ENCODE data around the gene TMEM258. TPM values are rescaled to one million over a fixed set of nuclear protein-coding genes. Genes with fewer than 3 reads are reported as not detected.

TMEM258 gene
- total RNA-seq, 1 experiment from 2014 or later = 142 TPM

DNA sequence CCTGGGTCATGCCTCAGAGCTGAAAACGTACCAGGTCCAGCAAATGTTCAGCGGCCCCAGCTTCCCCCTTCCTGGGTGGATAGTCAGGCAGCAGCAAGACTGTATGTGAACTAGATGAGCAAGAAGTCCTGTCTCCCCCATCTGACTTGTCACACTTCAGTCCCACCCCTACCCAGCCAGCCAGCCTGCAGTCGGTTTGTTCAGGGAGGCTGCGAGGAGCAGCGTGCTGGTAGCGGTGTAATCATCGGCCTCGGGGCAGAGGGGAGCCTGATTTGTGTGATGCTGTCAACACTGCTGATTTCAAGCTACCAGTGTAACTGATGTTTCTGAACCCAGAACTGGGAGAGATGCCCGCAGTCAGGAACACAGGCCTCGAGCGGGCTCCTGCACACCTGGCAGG, 9.6 kb downstream of the TMEM258 start:
- DNase-seq (ENCODE audit: low read depth, low spot score) = no peak
- in situ Hi-C loops (cut with HindIII; ENCODE audit: low pct_unique_long_range_greater_than_20kb, low sequenced_read_pairs) = no loop called here

DNA sequence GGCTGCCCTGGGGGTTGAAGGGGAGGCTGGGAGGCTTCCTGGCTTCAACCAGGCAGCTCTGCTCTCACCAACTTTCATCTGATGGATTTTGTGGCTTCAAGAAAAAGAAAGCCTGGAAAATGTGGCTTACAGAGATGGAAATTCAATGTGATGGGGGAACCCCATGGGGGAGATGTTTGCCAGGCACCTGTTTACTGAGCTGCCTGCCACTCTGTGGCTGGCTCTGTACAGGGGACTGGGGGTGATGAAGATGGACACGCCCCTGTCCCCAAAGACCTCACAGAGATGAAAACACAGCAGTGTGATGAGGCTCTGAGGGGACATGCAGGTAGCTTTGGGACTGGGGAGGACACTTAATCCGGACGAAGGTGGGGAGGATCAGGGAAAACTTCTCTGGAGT, 10.1 kb downstream of the TMEM258 start:
- in situ Hi-C loops (cut with HindIII; ENCODE audit: low pct_unique_long_range_greater_than_20kb, low sequenced_read_pairs) = no loop called here
- DNase-seq (ENCODE audit: low read depth, low spot score) = no peak

- DNase-seq (ENCODE audit: low read depth, low spot score) = no peak
- in situ Hi-C loops (cut with HindIII; ENCODE audit: low pct_unique_long_range_greater_than_20kb, low sequenced_read_pairs) = no loop called here
Measured at GRCh38 chr11:61781585-61781984, 10.8 kb downstream of the TMEM258 start.

DNA sequence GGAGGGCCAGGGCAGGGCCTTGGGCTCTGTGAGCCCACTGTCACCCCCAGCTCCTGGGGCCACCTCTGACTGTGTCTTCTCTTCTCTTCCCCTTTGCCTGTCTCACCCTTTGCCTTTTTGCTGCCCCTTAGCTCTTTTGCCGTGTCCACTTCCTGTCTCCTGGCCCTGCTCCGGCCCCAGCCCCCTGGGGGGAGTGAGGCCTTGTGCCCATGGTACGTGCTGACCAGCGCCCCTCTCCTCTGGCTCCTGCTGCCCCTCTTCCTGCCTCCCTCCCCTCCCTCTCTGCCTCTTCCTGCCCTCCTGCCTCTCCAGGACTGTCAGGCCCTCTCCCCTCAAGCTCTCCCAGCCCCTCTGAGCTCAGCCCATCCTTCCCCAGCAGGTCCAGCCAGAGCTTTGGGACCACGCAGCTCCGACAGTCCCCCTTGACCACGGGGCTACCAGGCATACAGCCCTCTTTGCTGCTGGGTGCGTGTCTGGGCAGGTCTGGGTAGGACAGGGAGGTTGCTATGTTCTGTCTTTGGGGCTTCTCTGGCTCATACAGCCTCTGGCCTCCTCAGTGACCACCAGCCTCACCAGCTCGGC, 11.7 kb downstream of the TMEM258 start:
- DNase-seq (ENCODE audit: low read depth, low spot score) = no peak
- in situ Hi-C loops (cut with HindIII; ENCODE audit: low pct_unique_long_range_greater_than_20kb, low sequenced_read_pairs) = no loop called here

GRCh38 chr11:61779666-61780525, 12.5 kb downstream of the TMEM258 start:
- in situ Hi-C loops (cut with HindIII; ENCODE audit: low pct_unique_long_range_greater_than_20kb, low sequenced_read_pairs) = no loop called here
- DNase-seq (ENCODE audit: low read depth, low spot score) = no peak

- DNase-seq (ENCODE audit: low read depth, low spot score) = no peak
- in situ Hi-C loops (cut with HindIII; ENCODE audit: low pct_unique_long_range_greater_than_20kb, low sequenced_read_pairs) = no loop called here
Measured at GRCh38 chr11:61778920-61779650, 13.3 kb downstream of the TMEM258 start.

DNA sequence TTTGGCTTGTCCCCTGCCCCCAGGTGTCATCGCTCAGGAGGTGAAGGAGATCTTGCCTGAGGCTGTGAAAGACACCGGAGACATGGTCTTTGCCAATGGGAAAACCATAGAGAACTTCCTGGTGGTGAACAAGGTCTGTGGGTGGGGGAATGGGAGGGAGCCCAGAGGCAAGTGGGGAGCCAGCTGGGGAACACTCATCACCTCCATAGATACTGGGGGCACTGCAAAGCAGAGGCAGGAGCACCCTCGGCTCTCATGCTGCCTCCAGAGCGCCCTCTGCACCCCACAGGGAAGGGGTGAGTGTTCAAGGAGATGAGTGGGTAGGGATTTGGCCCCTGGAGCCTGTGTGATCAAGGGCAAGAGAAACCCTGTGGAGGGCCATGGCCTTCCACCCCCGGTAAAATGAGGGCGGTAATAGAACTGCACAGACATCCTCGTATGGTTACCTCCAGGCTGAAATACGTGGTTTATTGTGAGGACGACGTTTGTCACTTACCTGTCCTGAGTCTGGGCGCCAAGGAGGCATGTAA, 14.0 kb downstream of the TMEM258 start:
- in situ Hi-C loops (cut with HindIII; ENCODE audit: low pct_unique_long_range_greater_than_20kb, low sequenced_read_pairs) = no loop called here
- DNase-seq (ENCODE audit: low read depth, low spot score) = no peak

DNA sequence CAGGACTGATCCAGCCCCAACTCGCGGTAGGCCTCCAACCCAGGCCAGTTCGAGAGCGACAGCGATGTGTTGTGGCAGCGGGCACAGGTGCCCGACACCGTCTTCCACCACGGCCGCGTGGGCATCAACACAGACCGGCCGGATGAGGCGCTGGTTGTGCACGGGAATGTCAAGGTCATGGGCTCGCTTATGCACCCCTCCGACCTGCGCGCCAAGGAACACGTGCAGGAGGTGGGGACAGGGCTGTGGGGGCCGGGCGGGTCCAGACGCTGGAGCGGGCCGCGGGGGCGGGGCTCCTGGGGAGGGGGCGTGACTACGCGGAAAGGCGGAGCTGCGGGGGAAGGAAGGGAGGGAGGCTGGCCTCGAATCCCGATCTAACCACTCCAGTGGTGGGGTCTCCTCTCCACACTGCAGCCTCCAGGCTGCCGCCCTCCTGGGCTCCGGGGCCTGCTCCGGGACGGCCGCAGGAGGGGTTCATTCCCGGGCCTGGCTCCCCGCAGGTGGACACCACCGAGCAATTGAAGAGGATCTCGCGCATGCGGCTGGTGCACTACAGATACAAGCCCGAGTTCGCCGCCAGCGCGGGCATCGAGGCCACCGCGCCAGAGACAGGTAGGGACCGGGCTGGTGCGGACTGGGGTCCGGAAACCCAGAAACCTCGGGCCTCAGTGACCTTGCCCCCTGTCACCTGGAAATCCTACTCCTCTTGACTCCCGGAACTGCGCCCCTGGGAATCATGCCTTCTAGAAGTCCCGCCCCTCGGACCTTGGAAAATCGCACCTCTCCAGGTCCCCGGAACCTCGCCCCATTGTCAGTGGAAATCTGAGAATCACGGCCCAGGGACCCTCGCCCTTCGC, 14.9 kb downstream of the TMEM258 start:
- no peak for DNase-seq (ENCODE audit: low read depth, low spot score)
- in situ Hi-C loops (cut with HindIII; ENCODE audit: low pct_unique_long_range_greater_than_20kb, low sequenced_read_pairs) = no loop called here

DNA sequence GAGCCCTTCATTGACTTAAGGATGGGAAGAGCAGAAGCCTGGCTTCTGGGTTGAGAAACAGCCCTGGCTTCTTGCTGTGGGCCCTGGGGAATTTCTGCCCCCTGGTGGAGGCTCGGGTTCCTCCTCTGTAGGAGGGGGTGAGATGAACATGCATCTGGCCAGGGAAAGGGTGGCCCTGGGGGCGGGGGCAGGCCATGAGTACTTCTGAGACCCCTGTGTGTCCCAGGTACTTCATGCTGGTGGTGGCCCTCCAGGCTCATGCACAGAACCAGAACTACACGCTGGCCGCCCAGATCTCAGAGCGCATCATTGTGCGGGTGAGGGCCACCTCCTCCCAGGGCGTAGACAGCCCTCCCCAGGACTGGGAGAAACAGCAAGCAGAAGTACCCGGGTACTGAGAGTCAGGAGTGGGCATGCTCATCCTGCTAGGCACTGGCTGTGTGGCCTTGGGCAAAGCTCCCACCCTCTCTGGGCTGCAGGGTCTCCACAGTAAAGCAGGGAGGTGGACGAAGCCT, 15.8 kb downstream of the TMEM258 start:
- DNase-seq (ENCODE audit: low read depth, low spot score) = peak; percentile 70
- in situ Hi-C loops (cut with HindIII; ENCODE audit: low pct_unique_long_range_greater_than_20kb, low sequenced_read_pairs) = no loop called here

DNA sequence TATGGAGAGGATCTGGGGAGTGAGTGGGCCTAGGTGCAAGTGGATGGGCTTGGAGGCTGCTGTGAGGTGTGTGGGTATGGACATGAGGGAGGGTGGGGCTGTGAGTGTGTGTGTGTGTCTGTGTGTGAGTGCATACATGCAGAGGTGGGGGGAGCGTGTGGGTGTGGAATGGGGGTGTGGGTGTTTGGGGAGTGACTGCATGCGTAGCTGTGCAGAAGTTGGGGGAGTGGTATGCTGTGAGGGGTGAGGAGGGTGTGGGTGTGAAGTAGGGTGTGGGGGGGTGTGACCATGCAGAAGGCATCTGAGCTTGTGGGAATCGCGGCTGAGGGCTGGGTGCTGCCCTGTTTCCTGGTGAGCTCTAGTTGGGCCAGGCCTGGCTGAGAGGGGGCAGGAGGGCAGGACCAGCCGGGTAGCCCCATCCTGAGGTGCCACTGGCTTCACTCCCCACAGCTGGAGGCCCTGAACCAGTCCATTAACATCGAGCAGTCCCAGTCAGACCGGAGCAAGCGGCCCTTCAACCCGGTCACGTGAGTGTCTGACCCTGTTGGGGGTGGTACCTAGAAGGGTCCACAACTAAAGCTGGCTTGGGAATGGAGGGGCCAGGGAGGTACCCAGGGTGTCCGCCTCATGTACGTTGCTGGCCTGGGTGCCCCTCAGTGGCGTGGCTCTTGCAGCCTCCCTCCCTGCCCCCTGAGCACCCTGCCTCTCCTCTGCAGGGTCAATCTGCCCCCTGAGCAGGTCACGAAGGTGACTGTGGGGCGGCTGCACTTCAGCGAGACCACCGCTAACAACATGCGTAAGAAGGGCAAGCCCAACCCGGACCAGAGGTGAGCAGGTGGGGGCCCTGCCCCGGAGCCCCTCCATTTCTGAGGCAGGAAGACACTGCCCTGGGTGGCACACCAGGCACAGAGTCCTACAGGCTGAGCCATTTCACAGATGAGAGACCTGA, 16.5 kb downstream of the TMEM258 start:
- no peak for DNase-seq (ENCODE audit: low read depth, low spot score)
- in situ Hi-C loops (cut with HindIII; ENCODE audit: low pct_unique_long_range_greater_than_20kb, low sequenced_read_pairs) = no loop called here

GRCh38 chr11:61775106-61775505, 17.3 kb downstream of the TMEM258 start:
- in situ Hi-C loops (cut with HindIII; ENCODE audit: low pct_unique_long_range_greater_than_20kb, low sequenced_read_pairs) = no loop called here
- no peak for DNase-seq (ENCODE audit: low read depth, low spot score)

DNA sequence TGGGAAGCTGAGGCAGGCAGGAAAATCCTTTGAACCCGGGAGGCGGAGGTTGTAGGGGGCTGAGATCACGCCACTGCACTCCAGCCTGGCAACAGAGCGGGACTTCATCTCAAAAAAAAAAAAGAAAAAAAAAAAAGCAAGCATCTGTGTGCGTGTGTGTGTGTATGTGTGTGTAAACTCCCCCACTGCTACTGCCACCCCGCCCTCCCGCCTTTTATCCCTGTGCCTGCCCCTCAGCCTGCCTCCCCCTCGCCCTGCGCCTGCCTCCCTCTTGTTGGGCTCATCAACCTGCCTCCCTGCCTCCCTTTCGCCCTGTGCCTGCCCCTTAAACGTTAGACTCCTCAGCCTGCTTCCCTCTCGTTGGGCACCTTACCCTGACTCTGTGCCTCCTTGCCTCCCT, 18.0 kb downstream of the TMEM258 start:
- in situ Hi-C loops (cut with HindIII; ENCODE audit: low pct_unique_long_range_greater_than_20kb, low sequenced_read_pairs) = no loop called here
- DNase-seq (ENCODE audit: low read depth, low spot score) = no peak

GRCh38 chr11:61773809-61774208, 18.6 kb downstream of the TMEM258 start:
- in situ Hi-C loops (cut with HindIII; ENCODE audit: low pct_unique_long_range_greater_than_20kb, low sequenced_read_pairs) = no loop called here

DNA sequence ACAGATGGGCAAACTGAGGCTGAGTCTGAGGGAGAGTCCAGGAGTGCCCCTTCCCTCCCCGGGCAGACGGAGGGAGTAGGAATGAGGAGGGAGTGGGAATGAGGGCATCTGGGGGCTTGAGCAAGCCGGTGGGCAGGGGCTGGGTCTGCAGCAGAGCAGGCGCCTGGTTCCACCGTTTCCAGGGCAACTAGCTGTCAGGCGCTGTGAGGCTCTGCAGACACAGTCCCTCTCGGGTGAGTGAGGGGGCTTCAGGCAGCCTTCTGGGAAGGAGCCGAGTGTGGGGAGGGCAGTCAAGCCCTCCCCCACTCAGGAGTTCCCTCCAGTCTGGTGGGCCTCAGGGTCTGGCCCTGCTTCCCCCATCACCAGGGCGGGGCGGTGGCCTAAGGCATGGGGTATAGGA, 19.0 kb downstream of the TMEM258 start:
- in situ Hi-C loops (cut with HindIII; ENCODE audit: low pct_unique_long_range_greater_than_20kb, low sequenced_read_pairs) = no loop called here

More at GRCh38 chr11:61773809-61774208, 18.6 kb downstream of the TMEM258 start:
- no peak for DNase-seq (ENCODE audit: low read depth, low spot score)

DNA sequence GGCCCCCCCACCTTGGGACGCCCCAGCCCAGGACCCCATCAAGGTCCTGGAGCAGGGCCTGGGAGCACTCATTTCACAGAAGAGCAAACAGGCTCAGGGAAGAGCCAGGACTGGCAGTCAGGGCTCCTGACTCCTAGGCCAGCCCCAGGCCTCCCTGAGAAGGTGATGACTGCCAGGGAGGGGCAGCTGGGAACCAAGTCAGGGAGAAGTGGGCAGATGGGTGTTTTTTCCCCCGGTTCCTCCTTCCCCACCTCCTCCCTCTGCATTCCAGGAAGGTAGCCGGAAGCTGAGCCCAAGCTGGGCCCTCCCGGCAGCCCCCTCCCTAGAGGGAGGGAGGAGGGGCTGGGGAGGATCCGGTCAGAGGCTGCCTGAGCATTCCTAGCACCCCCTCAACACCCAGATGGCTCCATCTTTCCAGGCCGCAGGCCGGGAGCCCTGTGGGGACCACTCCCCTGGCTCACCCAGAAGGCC, 20.4 kb downstream of the TMEM258 start:
- in situ Hi-C loops (cut with HindIII; ENCODE audit: low pct_unique_long_range_greater_than_20kb, low sequenced_read_pairs) = no loop called here
- no peak for DNase-seq (ENCODE audit: low read depth, low spot score)

More for the DNA sequence above, 19.0 kb downstream of the TMEM258 start:
- DNase-seq (ENCODE audit: low read depth, low spot score) = no peak

DNA sequence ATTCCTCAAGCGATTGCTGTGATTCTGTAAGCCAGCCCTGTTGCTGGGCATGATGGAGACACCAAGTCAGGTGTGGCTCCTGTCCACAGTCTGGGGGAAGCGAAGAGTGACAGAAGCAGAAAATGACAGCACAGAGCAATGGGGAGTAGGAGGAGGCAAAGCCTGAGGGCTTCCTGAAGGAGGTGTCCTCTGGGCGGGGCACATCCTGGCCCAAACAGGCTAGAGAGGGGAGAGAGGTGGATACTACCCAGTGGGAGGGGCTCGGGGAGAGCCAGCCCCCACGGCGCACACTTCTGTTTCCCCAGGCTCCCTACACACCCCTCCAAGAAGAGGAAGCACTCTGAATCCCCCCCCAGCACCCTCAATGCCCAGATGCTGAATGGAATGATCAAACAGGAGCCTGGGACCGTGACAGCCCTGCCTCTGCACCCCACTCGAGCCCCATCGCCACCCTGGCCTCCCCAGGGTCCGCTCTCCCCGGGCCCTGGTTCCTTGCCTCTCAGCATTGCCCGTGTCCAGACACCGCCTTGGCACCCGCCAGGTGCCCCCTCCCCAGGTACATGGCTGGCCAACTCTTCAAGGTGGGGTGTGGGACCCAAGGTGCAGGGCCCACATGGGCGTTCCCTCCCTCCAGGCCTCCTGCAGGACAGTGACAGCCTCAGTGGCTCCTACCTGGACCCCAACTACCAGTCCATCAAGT, 21.1 kb downstream of the TMEM258 start:
- in situ Hi-C loops (cut with HindIII; ENCODE audit: low pct_unique_long_range_greater_than_20kb, low sequenced_read_pairs) = no loop called here
- no peak for DNase-seq (ENCODE audit: low read depth, low spot score)
